H7 (cell line): Measurements from ENCODE around the gene CCK. TPM values are rescaled to one million over a fixed set of nuclear protein-coding genes. Genes with fewer than 3 reads are reported as not detected.

ENCODE experiments used
- total RNA-seq: library from RNA; depleted of rRNA; stranded (reverse); fragments of >200 nt; shearing (Covaris generic); gene quantifications from 2 replicates; pipeline ENCODE4 v1.2.3, GENCODE V29; 2014; rRNA removed

The CCK gene
- total RNA-seq, 1 experiment from 2014 or later, result 0.14 TPM

Other genes starting within 250 kb of the CCK start
- gene TRAK1, start 174.8 kb downstream of the CCK start, total RNA-seq, result 20.6 and 26.9 TPM in 2 replicates
- not detected in 2 replicates for gene LYZL4, start 144.4 kb upstream of the CCK start, total RNA-seq
- 1.9 and 2.2 TPM in 2 replicates for gene VIPR1, start 236.5 kb upstream of the CCK start, total RNA-seq